Rectal smooth muscle tissue (tissue), 1 donor: ENCODE data around the gene SH3TC1.
A peak's percentile ranks its signal among the peaks of the same experiment; 100 is the strongest.

Experiments used
- H3K27ac ChIP-seq: one replicate; pipeline ENCODE4 v1.7.0; 2013; ENCODE audit warnings: low read depth, low read length, inconsistent platforms
- H3K27me3 ChIP-seq: one replicate; pipeline ENCODE4 v1.7.0; 2013; ENCODE audit warnings: low read length; ENCODE audit not compliant: control insufficient read depth, insufficient read depth
- H3K36me3 ChIP-seq: one replicate; pipeline ENCODE4 v1.7.0; 2013; ENCODE audit warnings: low read length; ENCODE audit not compliant: control insufficient read depth, insufficient read depth
- H3K4me1 ChIP-seq: one replicate; pipeline ENCODE4 v1.7.0; 2013; ENCODE audit warnings: low read length; ENCODE audit not compliant: control insufficient read depth, insufficient read depth
- H3K4me3 ChIP-seq: one replicate; pipeline ENCODE4 v1.7.0; 2013; ENCODE audit warnings: low read length
- H3K9ac ChIP-seq: one replicate; pipeline ENCODE4 v1.7.0; 2013; ENCODE audit warnings: low read length

The SH3TC1 gene

GRCh38 chr4:8200302-8200975, 1.3 kb downstream of the SH3TC1 start:
- Histone ChIP-seq H3K36me3 (no peaks in the 10 kb centered on the region), H3K4me3 (peak overlapping the region; percentile 50), H3K4me1 (no peaks in the 10 kb centered on the region), H3K27ac (peak overlapping the region; percentile 41), H3K27me3 (no peaks in the 10 kb centered on the region), H3K9ac (peak overlapping the region; percentile 40)

GRCh38 chr4:8201321-8201781, 2.3 kb downstream of the SH3TC1 start:
- H3K9ac ChIP-seq: no peak overlapping the region
- no peaks in the 10 kb centered on the region for H3K27me3 ChIP-seq
- no peaks in the 10 kb centered on the region for H3K36me3 ChIP-seq
- H3K4me1 ChIP-seq: no peaks in the 10 kb centered on the region
- H3K4me3 ChIP-seq: peak overlapping the region; percentile 50
- H3K27ac ChIP-seq: no peak overlapping the region

GRCh38 chr4:8202108-8203051, 3.3 kb downstream of the SH3TC1 start:
- no peaks in the 10 kb centered on the region for H3K27me3 ChIP-seq
- no peak overlapping the region for H3K9ac ChIP-seq
- H3K4me1 ChIP-seq: no peaks in the 10 kb centered on the region
- H3K36me3 ChIP-seq: no peaks in the 10 kb centered on the region
- no peak overlapping the region for H3K27ac ChIP-seq
- H3K4me3 ChIP-seq: peak overlapping the region; percentile 10

GRCh38 chr4:8203052-8203401, 3.9 kb downstream of the SH3TC1 start:
- no peak overlapping the region for H3K4me3 ChIP-seq
- no peak overlapping the region for H3K9ac ChIP-seq
- no peaks in the 10 kb centered on the region for H3K36me3 ChIP-seq
- no peaks in the 10 kb centered on the region for H3K4me1 ChIP-seq
- H3K27ac ChIP-seq: no peak overlapping the region
- no peaks in the 10 kb centered on the region for H3K27me3 ChIP-seq

- Histone ChIP-seq H3K27me3 (no peaks in the 10 kb centered on the region), H3K4me1 (no peaks in the 10 kb centered on the region), H3K36me3 (no peaks in the 10 kb centered on the region), H3K4me3 (no peak overlapping the region), H3K27ac (no peak overlapping the region), H3K9ac (no peak overlapping the region)
Measured at GRCh38 chr4:8203817-8204216, 4.7 kb downstream of the SH3TC1 start.

GRCh38 chr4:8204576-8205227, 5.6 kb downstream of the SH3TC1 start:
- H3K4me3 ChIP-seq: no peak overlapping the region
- H3K27ac ChIP-seq: no peak overlapping the region
- no peaks in the 10 kb centered on the region for H3K36me3 ChIP-seq
- no peaks in the 10 kb centered on the region for H3K4me1 ChIP-seq
- H3K9ac ChIP-seq: no peak overlapping the region
- H3K27me3 ChIP-seq: no peaks in the 10 kb centered on the region

- Histone ChIP-seq H3K27ac (no peak overlapping the region), H3K4me1 (no peaks in the 10 kb centered on the region), H3K27me3 (no peaks in the 10 kb centered on the region), H3K4me3 (no peak overlapping the region), H3K9ac (no peak overlapping the region), H3K36me3 (no peaks in the 10 kb centered on the region)
Measured at GRCh38 chr4:8205241-8205707, 6.2 kb downstream of the SH3TC1 start.

- Histone ChIP-seq H3K27me3 (no peaks in the 10 kb centered on the region), H3K36me3 (no peaks in the 10 kb centered on the region), H3K9ac (no peak overlapping the region), H3K4me3 (no peak overlapping the region), H3K4me1 (no peaks in the 10 kb centered on the region), H3K27ac (no peak overlapping the region)
Measured at GRCh38 chr4:8205749-8206611, 6.9 kb downstream of the SH3TC1 start.

GRCh38 chr4:8207314-8207713, 8.2 kb downstream of the SH3TC1 start:
- H3K27ac ChIP-seq: no peak overlapping the region
- no peaks in the 10 kb centered on the region for H3K27me3 ChIP-seq
- H3K36me3 ChIP-seq: no peaks in the 10 kb centered on the region
- H3K9ac ChIP-seq: no peak overlapping the region
- H3K4me1 ChIP-seq: no peaks in the 10 kb centered on the region
- no peak overlapping the region for H3K4me3 ChIP-seq

GRCh38 chr4:8208565-8208964, 9.5 kb downstream of the SH3TC1 start:
- Histone ChIP-seq H3K4me1 (no peaks in the 10 kb centered on the region), H3K9ac (no peak overlapping the region), H3K27me3 (no peaks in the 10 kb centered on the region), H3K4me3 (no peak overlapping the region), H3K36me3 (no peaks in the 10 kb centered on the region), H3K27ac (no peak overlapping the region)

- H3K27me3 ChIP-seq: no peaks in the 10 kb centered on the region
- H3K27ac ChIP-seq: no peak overlapping the region
- no peak overlapping the region for H3K9ac ChIP-seq
- no peaks in the 10 kb centered on the region for H3K4me1 ChIP-seq
- H3K36me3 ChIP-seq: no peaks in the 10 kb centered on the region
- H3K4me3 ChIP-seq: no peak overlapping the region
Measured at GRCh38 chr4:8209181-8209874, 10.2 kb downstream of the SH3TC1 start.
